ENCODE data around the gene ATP1A2. TPM values are rescaled to one million over a fixed set of nuclear protein-coding genes. Genes with fewer than 3 reads are reported as not detected.

The ATP1A2 gene
- total RNA-seq, 1 donor from 2014 or later: 0.04 TPM

DNA sequence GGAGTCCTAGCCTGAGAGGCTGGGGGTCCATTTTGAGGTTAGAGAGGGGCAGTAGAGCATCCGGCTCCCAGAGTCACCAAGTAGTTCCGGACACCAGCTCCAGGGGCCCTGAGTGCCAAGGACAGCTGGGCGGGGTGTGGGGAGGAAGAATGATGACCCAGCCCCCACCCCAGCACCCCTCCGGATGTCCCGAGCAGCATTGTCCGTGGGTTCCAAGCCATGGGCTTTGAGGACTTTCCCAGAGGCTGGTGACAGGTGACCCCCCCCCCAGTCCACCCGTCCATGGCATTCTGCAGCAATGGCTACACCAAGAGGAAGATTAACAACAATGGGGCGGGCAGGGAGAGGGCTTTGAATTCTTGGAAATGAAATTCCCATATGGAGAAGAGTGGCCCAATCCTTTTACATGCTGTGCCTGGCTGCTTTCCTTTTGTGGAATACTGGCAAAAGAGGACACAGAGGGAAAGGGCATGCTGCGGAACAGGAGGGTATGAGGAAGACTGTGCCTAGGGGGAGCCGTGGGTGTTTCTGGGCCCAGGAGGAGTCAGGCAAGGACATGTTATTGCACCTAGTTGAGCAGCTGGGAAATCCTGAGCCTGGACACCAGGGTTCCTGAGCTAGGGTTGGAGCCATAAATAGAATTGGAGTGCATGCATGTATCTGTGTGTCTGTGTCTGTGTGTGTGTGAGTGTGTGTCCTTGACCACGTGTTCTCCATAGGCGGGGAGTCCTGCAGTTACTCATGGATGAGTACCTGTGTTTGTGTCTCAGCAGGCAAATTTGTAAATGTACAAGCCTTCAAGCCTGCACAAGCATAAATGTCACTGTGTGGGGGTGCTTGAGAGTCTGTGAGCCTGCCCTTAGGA lies 956 bp downstream of the ATP1A2 start:
- no peaks in the 10 kb centered on the region for H3K36me3 ChIP-seq (ENCODE audit: control insufficient read depth, insufficient read depth, low read length)
- H3K4me3 ChIP-seq (ENCODE audit: low read depth, low read length): no peak overlapping the region
- TF ChIP-seq, protein P1, sequence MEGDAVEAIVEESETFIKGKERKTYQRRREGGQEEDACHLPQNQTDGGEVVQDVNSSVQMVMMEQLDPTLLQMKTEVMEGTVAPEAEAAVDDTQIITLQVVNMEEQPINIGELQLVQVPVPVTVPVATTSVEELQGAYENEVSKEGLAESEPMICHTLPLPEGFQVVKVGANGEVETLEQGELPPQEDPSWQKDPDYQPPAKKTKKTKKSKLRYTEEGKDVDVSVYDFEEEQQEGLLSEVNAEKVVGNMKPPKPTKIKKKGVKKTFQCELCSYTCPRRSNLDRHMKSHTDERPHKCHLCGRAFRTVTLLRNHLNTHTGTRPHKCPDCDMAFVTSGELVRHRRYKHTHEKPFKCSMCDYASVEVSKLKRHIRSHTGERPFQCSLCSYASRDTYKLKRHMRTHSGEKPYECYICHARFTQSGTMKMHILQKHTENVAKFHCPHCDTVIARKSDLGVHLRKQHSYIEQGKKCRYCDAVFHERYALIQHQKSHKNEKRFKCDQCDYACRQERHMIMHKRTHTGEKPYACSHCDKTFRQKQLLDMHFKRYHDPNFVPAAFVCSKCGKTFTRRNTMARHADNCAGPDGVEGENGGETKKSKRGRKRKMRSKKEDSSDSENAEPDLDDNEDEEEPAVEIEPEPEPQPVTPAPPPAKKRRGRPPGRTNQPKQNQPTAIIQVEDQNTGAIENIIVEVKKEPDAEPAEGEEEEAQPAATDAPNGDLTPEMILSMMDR (IDR thresholded peaks at IDR 0.05; ENCODE audit: insufficient read depth, low read length, poor library complexity, severe bottlenecking): no peak
- peaks cover 33% of the 10 kb centered on the region for H3K27me3 ChIP-seq (ENCODE audit: control insufficient read depth, insufficient read depth, low read length)
- DNase-seq (ENCODE audit: low read depth): no peak

DNA sequence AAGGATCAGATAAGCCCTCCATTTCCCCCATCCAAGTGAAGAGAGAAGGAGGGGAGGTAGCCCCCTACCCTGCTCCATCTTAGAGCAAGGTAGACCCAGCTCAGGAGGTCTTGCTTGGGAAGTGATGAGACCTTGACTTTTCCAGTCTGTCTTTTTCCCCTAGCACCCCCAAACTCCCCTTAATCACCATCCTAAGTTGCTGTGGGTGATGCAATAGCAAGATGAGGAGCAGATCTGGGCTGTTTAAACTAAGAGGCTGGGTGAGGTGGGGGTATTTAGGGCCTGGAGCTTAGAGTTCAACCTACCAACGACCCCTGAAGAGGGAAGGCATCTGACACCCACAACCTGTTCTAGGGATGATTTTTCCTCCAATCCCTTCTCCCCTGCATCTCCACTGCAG lies 1.7 kb downstream of the ATP1A2 start:
- TF ChIP-seq, protein P1 (IDR thresholded peaks at IDR 0.05; ENCODE audit: insufficient read depth, low read length, poor library complexity, severe bottlenecking): no peak
- no peaks in the 10 kb centered on the region for H3K36me3 ChIP-seq (ENCODE audit: control insufficient read depth, insufficient read depth, low read length)
- H3K4me3 ChIP-seq (ENCODE audit: low read depth, low read length): no peak overlapping the region
- DNase-seq (ENCODE audit: low read depth): no peak
- H3K27me3 ChIP-seq (ENCODE audit: control insufficient read depth, insufficient read depth, low read length): peaks cover 33% of the 10 kb centered on the region

- Histone ChIP-seq H3K36me3 (ENCODE audit: control insufficient read depth, insufficient read depth, low read length) (no peaks in the 10 kb centered on the region), H3K4me3 (ENCODE audit: low read depth, low read length) (no peak overlapping the region), H3K27me3 (ENCODE audit: control insufficient read depth, insufficient read depth, low read length) (peaks cover 31% of the 10 kb centered on the region)
- DNase-seq (ENCODE audit: low read depth): no peak
- TF ChIP-seq, protein P1 (IDR thresholded peaks at IDR 0.05; ENCODE audit: insufficient read depth, low read length, poor library complexity, severe bottlenecking): no peak
Measured at GRCh38 chr1:160117709-160118183, 2.2 kb downstream of the ATP1A2 start.

- no peak for DNase-seq (ENCODE audit: low read depth)
Measured at GRCh38 chr1:160118928-160119327, 3.4 kb downstream of the ATP1A2 start.

DNA sequence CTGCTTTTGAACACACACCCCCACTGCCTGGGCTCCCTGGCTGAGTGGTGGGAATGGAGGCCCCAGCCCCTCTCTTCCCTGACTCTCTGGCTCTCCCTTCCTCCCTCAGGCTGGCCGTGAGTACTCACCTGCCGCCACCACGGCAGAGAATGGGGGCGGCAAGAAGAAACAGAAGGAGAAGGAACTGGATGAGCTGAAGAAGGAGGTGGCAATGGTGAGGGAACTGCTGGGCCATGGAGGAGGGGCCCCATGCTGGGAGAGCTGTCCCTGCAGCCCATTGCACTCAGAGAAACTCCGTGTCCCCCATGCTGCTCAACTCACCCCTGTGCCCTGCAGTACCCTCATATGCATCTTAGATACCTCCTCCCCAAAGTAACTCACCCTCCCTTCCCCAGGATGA lies 5.2 kb downstream of the ATP1A2 start:
- no peak overlapping the region for H3K4me3 ChIP-seq (ENCODE audit: low read depth, low read length)
- TF ChIP-seq, protein P1 (IDR thresholded peaks at IDR 0.05; ENCODE audit: insufficient read depth, low read length, poor library complexity, severe bottlenecking): no peak
- H3K27me3 ChIP-seq (ENCODE audit: control insufficient read depth, insufficient read depth, low read length): peaks cover 21% of the 10 kb centered on the region
- H3K36me3 ChIP-seq (ENCODE audit: control insufficient read depth, insufficient read depth, low read length): no peaks in the 10 kb centered on the region
- no peak for DNase-seq (ENCODE audit: low read depth)

More at GRCh38 chr1:160118928-160119327, 3.4 kb downstream of the ATP1A2 start:
- TF ChIP-seq, protein P1 (IDR thresholded peaks at IDR 0.05; ENCODE audit: insufficient read depth, low read length, poor library complexity, severe bottlenecking): no peak
- Histone ChIP-seq H3K4me3 (ENCODE audit: low read depth, low read length) (no peak overlapping the region), H3K36me3 (ENCODE audit: control insufficient read depth, insufficient read depth, low read length) (no peaks in the 10 kb centered on the region), H3K27me3 (ENCODE audit: control insufficient read depth, insufficient read depth, low read length) (peaks cover 31% of the 10 kb centered on the region)

All from kidney epithelial cell (primary cell).